ENCODE results near the gene EFNA5. TPM values are rescaled to one million over a fixed set of nuclear protein-coding genes. Genes with fewer than 3 reads are reported as not detected.

The EFNA5 gene
- total RNA-seq, 1 experiment from 2014 or later, result 0.22 TPM

DNA sequence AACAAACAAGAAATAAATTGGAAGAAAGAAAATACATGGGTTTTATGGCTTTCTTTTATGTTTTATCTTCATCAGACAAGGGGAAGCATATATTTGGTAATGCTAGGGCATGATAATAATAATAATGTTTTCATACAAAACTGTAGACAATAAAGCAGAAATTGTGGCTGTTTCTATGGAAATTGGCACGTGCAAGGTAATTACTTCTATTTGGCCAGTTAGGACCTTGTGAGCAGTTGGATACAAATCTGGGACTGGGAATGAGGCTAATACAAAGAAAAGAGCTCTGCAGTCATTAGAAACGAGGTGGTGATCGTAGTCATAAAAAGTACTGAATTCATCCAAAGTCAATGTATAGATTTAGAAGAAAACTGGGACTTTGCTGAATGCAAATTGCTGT lies 233.6 kb downstream of the EFNA5 start:
- no peak overlapping the region for H3K9ac ChIP-seq (ENCODE audit: low read length)
- TF ChIP-seq, protein P1, sequence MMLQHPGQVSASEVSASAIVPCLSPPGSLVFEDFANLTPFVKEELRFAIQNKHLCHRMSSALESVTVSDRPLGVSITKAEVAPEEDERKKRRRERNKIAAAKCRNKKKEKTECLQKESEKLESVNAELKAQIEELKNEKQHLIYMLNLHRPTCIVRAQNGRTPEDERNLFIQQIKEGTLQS (IDR thresholded peaks at IDR 0.05), result no peak
- no peak for TF ChIP-seq SIN3A (IDR thresholded peaks at IDR 0.05; ENCODE audit: low read depth)
- TF ChIP-seq, protein P2, sequence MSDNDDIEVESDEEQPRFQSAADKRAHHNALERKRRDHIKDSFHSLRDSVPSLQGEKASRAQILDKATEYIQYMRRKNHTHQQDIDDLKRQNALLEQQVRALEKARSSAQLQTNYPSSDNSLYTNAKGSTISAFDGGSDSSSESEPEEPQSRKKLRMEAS (IDR thresholded peaks at IDR 0.05), result no peak
- no peak for TF ChIP-seq POLR2A (IDR thresholded peaks at IDR 0.05; ENCODE audit: borderline replicate concordance, extremely low read depth, insufficient read depth, insufficient read length)
- no peak for TF ChIP-seq ZFX (IDR thresholded peaks at IDR 0.05)
- TF ChIP-seq YY1 (IDR thresholded peaks at IDR 0.05; ENCODE audit: extremely low read depth, insufficient replicate concordance, low read depth, low read length), result no peak
- TF ChIP-seq SRF (IDR thresholded peaks at IDR 0.05; ENCODE audit: low read depth), result no peak
- no peak for TF ChIP-seq JUND (IDR thresholded peaks at IDR 0.05)
- no peak for TF ChIP-seq CBX3 (IDR thresholded peaks at IDR 0.05; ENCODE audit: low read depth)
- TF ChIP-seq, protein P3, sequence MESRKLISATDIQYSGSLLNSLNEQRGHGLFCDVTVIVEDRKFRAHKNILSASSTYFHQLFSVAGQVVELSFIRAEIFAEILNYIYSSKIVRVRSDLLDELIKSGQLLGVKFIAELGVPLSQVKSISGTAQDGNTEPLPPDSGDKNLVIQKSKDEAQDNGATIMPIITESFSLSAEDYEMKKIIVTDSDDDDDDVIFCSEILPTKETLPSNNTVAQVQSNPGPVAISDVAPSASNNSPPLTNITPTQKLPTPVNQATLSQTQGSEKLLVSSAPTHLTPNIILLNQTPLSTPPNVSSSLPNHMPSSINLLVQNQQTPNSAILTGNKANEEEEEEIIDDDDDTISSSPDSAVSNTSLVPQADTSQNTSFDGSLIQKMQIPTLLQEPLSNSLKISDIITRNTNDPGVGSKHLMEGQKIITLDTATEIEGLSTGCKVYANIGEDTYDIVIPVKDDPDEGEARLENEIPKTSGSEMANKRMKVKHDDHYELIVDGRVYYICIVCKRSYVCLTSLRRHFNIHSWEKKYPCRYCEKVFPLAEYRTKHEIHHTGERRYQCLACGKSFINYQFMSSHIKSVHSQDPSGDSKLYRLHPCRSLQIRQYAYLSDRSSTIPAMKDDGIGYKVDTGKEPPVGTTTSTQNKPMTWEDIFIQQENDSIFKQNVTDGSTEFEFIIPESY (IDR thresholded peaks at IDR 0.05; ENCODE audit: extremely low read depth, insufficient replicate concordance, low read length), result no peak
- no peak for TF ChIP-seq EZH2 (IDR thresholded peaks at IDR 0.05)
- no peak for TF ChIP-seq CEBPB (IDR thresholded peaks at IDR 0.05; ENCODE audit: low read depth)
- TF ChIP-seq TCF7L2 (IDR thresholded peaks at IDR 0.05; ENCODE audit: borderline replicate concordance, extremely low read depth, insufficient read depth, insufficient read length), result no peak
- no peak for TF ChIP-seq POLR2AphosphoS5 (IDR thresholded peaks at IDR 0.05; ENCODE audit: low read depth, low read length)
- TF ChIP-seq ELF1 (IDR thresholded peaks at IDR 0.05; ENCODE audit: borderline replicate concordance, low read depth), result no peak
- no peak for TF ChIP-seq EZH2phosphoT487 (IDR thresholded peaks at IDR 0.05; ENCODE audit: borderline replicate concordance)
- no peak for TF ChIP-seq RAD21 (IDR thresholded peaks at IDR 0.05; ENCODE audit: low read depth)
- TF ChIP-seq, protein P4, sequence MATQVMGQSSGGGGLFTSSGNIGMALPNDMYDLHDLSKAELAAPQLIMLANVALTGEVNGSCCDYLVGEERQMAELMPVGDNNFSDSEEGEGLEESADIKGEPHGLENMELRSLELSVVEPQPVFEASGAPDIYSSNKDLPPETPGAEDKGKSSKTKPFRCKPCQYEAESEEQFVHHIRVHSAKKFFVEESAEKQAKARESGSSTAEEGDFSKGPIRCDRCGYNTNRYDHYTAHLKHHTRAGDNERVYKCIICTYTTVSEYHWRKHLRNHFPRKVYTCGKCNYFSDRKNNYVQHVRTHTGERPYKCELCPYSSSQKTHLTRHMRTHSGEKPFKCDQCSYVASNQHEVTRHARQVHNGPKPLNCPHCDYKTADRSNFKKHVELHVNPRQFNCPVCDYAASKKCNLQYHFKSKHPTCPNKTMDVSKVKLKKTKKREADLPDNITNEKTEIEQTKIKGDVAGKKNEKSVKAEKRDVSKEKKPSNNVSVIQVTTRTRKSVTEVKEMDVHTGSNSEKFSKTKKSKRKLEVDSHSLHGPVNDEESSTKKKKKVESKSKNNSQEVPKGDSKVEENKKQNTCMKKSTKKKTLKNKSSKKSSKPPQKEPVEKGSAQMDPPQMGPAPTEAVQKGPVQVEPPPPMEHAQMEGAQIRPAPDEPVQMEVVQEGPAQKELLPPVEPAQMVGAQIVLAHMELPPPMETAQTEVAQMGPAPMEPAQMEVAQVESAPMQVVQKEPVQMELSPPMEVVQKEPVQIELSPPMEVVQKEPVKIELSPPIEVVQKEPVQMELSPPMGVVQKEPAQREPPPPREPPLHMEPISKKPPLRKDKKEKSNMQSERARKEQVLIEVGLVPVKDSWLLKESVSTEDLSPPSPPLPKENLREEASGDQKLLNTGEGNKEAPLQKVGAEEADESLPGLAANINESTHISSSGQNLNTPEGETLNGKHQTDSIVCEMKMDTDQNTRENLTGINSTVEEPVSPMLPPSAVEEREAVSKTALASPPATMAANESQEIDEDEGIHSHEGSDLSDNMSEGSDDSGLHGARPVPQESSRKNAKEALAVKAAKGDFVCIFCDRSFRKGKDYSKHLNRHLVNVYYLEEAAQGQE (IDR thresholded peaks at IDR 0.05; ENCODE audit: low read depth), result no peak
- TF ChIP-seq ZNF274 (IDR thresholded peaks at IDR 0.05; ENCODE audit: low read depth, low read length), result no peak
- TF ChIP-seq FOSL1 (IDR thresholded peaks at IDR 0.05; ENCODE audit: low read depth), result no peak
- no peaks in the 10 kb centered on the region for H3K36me3 ChIP-seq (ENCODE audit: control insufficient read depth in 1 of 2, insufficient read depth in 2 of 2, low read length in 2 of 2)
- H3K9me3 ChIP-seq (ENCODE audit: control insufficient read depth in 1 of 2, insufficient read depth in 1 of 2, low read depth in 1 of 2, low read length in 2 of 2), result no peaks in the 10 kb centered on the region
- BruUV-seq (replicated peaks), result no TSS peak
- no peak overlapping the region for H3K4me2 ChIP-seq (ENCODE audit: low read length)
- POLR2A ChIA-PET, result no interaction called here
- H4K20me1 ChIP-seq (ENCODE audit: insufficient read depth), result no peaks in the 10 kb centered on the region
- H3K9me2 ChIP-seq (ENCODE audit: insufficient read depth), result no peaks in the 10 kb centered on the region
- intact Hi-C loops (cut with micrococcal nuclease), result no loop called here
- ATAC-seq (no peak), DNase-seq (ENCODE audit: low read depth, low spot score) (no peak)
- H3K79me2 ChIP-seq (ENCODE audit: insufficient read depth, low read length), result no peaks in the 10 kb centered on the region
- H3K4me1 ChIP-seq (ENCODE audit: control insufficient read depth in 1 of 2, insufficient read depth in 2 of 2, low read length in 2 of 2), result peaks cover 0 to 3% of the 10 kb centered on the region in 2 experiments; a peak in 1 of 4 replicates
- H3K27ac ChIP-seq (ENCODE audit: low read depth, low read length), result no peak overlapping the region
- CTCF ChIA-PET, result no interaction called here
- no peaks in the 10 kb centered on the region for H3K27me3 ChIP-seq (ENCODE audit: insufficient read depth, low read length)
- RAD21 ChIA-PET (ENCODE audit: low non-redundant PET in 1 of 2, low total read pairs in 2 of 2, uncharacterized antibody in 2 of 2, unreplicated experiment in 2 of 2), result no interaction called here
- no peak overlapping the region for H2AFZ ChIP-seq (ENCODE audit: low read depth, low read length, poor library complexity, severe bottlenecking)
- no peak overlapping the region for H3K4me3 ChIP-seq (replicated peaks in 1 of 2; ENCODE audit: low read depth in 1 of 2, low read length in 2 of 2)
